NOMO-1 treated with dmso at 0.1 percent for 144 hours (cell line): ENCODE data around the gene ZNF423.
"Not testable (repeated sequence)": the region's sequence is repeated elsewhere in the genome, so short reads cannot be mapped to it uniquely, and the experiment has no call there.

Experiments
- DNase-seq: peaks from one replicate; lab custom pipeline; 2025; ENCODE audit not compliant: unreplicated experiment; lab: John Stamatoyannopoulos, UW

The ZNF423 gene

GRCh38 chr16:49701065-49701685 lies 154.7 kb downstream of the ZNF423 start:
- no peak for DNase-seq

GRCh38 chr16:49700251-49701064 lies 155.5 kb downstream of the ZNF423 start:
- DNase-seq: no peak

- DNase-seq: no peak
These were observed 156.1 kb downstream of the ZNF423 start for GRCh38 chr16:49699841-49700175.

- no peak for DNase-seq
These were observed 156.7 kb downstream of the ZNF423 start for GRCh38 chr16:49698931-49699840.

GRCh38 chr16:49698453-49698815 lies 157.5 kb downstream of the ZNF423 start:
- no peak for DNase-seq

GRCh38 chr16:49697631-49698452 lies 158.1 kb downstream of the ZNF423 start:
- no peak for DNase-seq

DNA sequence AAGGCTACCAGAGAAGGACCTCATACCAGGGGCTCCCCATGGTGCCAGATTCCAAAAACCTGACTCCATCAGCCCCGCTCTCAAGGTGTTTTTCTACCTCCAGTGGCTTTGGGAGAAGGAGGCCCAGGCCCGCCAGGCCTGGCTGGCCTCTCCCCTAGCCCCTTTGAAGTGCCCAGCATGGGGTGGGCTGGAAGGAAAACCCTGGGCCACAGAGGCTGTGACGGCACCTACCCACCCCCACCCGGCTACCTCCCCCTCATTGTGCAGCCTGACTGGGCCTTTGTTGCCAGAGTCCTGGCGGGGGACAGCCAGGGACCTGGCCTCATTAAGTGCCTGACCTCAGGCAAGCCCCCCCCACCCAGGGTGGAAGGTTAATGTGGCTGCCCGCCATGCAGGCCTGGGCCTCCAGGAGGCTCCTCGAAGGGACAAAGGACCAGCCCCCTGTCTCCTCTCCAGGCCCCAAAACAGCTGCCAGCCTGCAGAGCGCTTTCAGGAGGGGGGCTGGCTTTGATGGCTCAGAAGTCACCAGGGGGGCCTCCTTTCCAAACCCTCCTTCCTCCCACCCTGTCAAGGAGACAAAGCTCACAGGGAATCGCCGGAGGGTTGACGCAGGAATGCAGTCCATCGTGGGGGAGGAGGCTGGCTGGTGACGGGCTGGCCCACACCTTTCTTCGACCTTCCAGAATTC lies 159.4 kb downstream of the ZNF423 start:
- DNase-seq: no peak

DNA sequence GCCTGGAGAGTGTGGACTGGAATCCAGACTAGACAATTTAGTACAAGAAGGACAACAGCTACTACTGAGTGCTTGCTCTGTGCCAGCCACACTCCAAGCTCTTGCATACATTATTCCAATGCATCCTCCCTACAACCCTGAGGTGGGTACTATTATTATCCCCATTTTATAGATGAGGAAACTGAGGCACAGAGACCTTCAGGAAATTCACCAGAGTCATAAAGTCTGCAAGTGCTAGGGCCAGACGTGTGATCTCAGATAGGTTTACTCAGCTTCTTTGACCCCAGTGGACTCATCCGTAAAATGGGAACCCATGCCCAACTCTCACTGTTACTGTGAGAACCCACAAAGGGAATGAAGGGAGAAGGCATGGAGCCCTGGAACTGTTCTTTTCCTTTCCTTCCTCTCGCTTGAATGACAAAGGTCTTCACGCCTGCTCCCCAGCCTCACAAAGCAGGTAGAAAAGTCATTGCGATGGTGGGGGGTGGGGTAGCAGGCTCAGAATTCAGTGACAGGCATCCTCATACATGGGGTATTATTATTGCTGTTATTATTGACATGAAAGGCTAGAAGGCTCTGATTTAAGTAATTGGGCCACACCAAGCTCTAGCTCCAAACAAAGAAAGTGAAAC lies 160.0 kb downstream of the ZNF423 start:
- no peak for DNase-seq

DNA sequence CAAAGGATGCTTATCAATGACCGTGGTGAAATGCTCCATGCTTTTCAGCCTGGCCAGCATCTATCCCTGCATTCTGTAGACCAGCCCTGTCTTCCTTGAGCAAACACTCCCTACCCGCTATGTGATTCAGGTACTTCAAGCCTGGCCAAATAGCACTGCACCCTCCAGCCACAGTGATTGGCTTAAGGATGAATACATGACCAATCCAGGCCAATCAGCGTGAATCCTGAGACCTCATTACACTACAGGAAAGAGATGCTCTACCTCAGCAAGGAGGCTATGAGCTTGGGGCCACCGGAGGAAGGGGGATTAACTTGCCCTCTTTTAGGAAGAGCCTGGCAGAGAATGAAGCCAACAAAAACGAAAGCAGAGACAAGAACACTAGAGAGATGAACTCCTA lies 162.5 kb downstream of the ZNF423 start:
- no peak for DNase-seq

DNA sequence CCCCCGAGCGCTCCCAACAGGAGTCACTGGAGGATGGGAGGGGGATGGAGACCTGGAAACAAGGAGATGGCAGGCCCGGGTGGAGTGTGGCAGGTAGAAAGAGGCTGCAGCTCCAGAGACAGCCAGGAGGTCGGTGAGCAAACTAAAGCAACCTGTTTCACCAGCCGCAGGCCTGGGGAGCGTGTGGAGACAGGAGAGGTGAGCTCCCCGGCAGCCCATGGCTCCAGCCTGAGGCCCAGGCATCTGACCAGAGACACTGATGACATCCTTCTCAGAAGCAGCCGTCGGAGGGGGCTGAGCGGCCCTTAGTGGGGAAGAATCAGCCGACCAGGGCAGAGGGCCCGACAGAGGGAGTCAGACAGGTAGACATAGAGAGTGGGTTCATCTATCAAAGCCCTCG lies 165.1 kb downstream of the ZNF423 start:
- DNase-seq: no peak

- no peak for DNase-seq
These were observed 167.7 kb downstream of the ZNF423 start for GRCh38 chr16:49688036-49688697.

GRCh38 chr16:49687476-49688002 lies 168.4 kb downstream of the ZNF423 start:
- DNase-seq: no peak

GRCh38 chr16:49684696-49685095 lies 171.2 kb downstream of the ZNF423 start:
- no peak for DNase-seq

DNA sequence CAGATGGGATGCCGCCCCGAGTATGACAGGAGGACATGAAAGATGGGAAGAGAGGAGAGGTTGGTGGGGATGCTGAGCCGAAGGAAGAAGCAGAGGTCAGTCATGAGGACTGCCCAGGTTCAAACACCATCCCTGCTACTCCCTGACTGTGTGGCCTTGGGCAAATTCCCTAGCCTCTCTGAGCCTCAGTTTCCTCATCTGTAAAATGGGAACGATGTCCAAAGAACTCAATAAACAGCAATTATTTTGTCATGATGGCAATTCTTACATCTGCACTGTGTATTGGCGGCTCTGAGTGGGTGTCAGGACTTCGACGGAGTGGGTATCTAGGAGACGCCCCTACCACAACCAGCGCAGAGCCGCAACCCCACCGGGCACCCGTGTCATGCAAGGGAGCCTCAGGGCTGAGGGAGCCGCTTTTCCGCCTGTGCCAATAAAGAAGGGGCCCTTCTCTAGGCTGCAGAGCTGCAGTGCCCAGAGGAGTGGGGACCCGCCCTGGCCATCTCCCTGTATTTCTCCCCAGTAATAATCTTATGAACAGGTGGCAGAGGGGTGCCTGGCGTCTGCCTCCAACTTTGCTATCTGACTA lies 173.2 kb downstream of the ZNF423 start:
- DNase-seq: no peak

DNA sequence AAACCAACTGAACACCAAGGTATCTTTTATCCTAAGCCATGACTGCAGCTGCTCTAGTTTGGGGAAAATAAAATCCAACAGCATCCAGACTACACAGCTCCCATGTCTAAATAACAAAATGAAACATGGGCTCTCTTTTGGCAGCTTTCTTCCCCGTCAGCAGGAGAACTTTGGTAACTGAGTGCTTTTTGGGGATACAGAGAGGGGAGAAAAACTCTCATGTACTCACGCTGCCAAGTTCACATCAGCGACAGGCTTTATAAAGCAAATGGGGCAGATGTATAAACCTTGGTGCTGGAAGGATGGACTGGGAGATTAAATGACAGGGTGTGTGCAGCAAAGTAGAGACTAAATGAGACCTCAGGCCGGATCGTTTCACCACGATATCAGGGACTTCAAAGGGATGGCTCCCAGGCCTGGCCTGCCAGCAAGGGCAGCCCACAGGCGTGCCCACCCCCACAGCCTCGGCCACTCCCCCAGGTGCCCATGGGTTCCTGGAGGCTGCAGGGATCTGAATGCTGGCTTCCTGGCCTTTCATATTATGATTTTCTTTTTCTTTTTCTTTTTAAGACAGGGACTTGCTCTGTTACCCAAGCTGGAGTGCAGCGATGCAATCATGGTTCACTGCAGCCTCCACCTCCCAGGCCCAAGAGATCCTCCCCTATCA lies 174.6 kb downstream of the ZNF423 start:
- DNase-seq: no peak

GRCh38 chr16:49679095-49679494 lies 176.8 kb downstream of the ZNF423 start:
- no peak for DNase-seq

DNA sequence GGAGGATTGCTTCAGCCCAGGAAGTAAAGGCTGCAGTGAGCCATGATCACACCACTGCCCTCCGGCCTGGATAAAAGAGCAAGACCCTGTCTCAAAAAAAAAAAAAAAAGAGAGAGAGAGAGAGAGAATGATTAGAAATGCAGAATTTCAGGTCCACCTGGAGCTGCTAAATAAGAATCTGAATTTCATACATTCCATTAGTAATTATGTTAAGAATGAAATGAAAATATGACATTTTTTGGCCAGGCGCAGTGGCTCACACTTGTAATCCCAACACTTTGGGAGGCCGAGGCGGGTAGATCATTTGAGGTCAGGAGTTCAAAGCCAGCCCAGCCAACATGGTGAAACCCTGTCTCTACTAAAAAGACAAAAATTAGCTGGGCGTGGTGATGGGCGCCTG lies 178.3 kb downstream of the ZNF423 start:
- DNase-seq: not testable (repeated sequence)

DNA sequence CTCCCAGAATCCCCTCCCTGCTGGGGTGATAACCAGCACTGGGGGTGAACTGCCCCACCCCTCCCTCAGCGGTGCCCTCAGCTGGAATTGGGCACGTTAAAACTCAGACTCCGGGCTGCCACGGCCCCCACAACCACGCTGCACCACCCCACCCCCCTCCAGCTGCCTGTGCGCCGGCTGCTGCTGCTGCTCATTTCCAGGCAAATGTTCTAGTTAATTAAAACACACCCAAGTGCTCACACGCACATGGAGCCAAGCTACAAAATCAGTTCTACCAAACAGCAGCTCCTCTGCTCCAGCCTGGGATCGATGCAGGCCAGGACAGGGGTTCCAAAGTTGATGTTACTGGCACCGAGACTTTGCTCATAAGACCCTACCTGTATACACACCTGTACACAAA lies 180.5 kb downstream of the ZNF423 start:
- no peak for DNase-seq
